ENCODE data around the gene COA7.

The COA7 gene

GRCh38 chr1:52665006-52665941 lies 32.9 kb downstream of the COA7 start:
- Histone ChIP-seq H3K9me3 (ENCODE audit: control insufficient read depth, low read length) (no peaks in the 10 kb centered on the region), H2AK5ac (ENCODE audit: low read length, severe bottlenecking) (no peak overlapping the region), H2BK12ac (ENCODE audit: low read length in 2 of 2) (peak overlapping the region in 1 of 2 experiments; percentile 67), H3K14ac (ENCODE audit: low read length in 2 of 2) (peak overlapping the region in 1 of 2 experiments; percentile 46), H4K91ac (ENCODE audit: low read length) (no peak overlapping the region), H3K4me3 (ENCODE audit: insufficient read depth in 1 of 2, low read depth in 1 of 2, low read length in 2 of 2) (no peak overlapping the region), H3K79me1 (replicated peaks; ENCODE audit: low read length, poor library complexity, severe bottlenecking) (no peaks in the 10 kb centered on the region), H3K27ac (ENCODE audit: low read length, poor library complexity, severe bottlenecking) (no peak overlapping the region), H4K8ac (ENCODE audit: low read length) (peak overlapping the region; percentile 19), H3K36me3 (ENCODE audit: control insufficient read depth in 1 of 2, insufficient read depth in 2 of 2, low read depth in 1 of 2, low read length in 2 of 2) (no peaks in the 10 kb centered on the region), H3K4me2 (ENCODE audit: low read length, poor library complexity, severe bottlenecking) (no peak overlapping the region), H2BK5ac (ENCODE audit: low read depth, low read length, poor library complexity, severe bottlenecking) (no peak overlapping the region), H3K18ac (ENCODE audit: low read depth in 1 of 2, low read length in 2 of 2) (peak overlapping the region; percentile 10 to 34), H2BK15ac (ENCODE audit: low read depth, poor library complexity, severe bottlenecking) (no peak overlapping the region), H3K4me1 (ENCODE audit: control insufficient read depth, insufficient read depth, low read depth, low read length) (peaks cover 3% of the 10 kb centered on the region), H2BK120ac (ENCODE audit: low read depth, low read length) (no peak overlapping the region), H3K4ac (ENCODE audit: low read depth in 1 of 2, low read length in 2 of 2) (no peak overlapping the region), H2AFZ (ENCODE audit: low read depth, low read length) (no peak overlapping the region), H3K9ac (ENCODE audit: low read length) (no peak overlapping the region), H3K27me3 (ENCODE audit: control insufficient read depth in 1 of 2, insufficient read depth in 1 of 2, low read length in 2 of 2) (peaks cover 0 to 13% of the 10 kb centered on the region in 2 experiments), H3K23ac (ENCODE audit: low read length in 2 of 2) (peak overlapping the region in 1 of 2 experiments; percentile 70)
- DNase-seq, result no peak
- 83% methylated on average over 6 of the region's 8 CpGs for WGBS

- H2BK120ac ChIP-seq (ENCODE audit: low read depth, low read length), result no peak overlapping the region
- no peak overlapping the region for H3K27ac ChIP-seq (ENCODE audit: low read length, poor library complexity, severe bottlenecking)
- H3K4ac ChIP-seq (ENCODE audit: low read depth in 1 of 2, low read length in 2 of 2), result no peak overlapping the region
- no peak overlapping the region for H3K14ac ChIP-seq (ENCODE audit: low read length in 2 of 2)
- peak overlapping the region in 1 of 2 experiments; percentile 38 for H2BK12ac ChIP-seq (ENCODE audit: low read length in 2 of 2)
- no peak for DNase-seq
- H3K4me1 ChIP-seq (ENCODE audit: control insufficient read depth, insufficient read depth, low read depth, low read length), result peaks cover 3% of the 10 kb centered on the region
- H3K79me1 ChIP-seq (replicated peaks; ENCODE audit: low read length, poor library complexity, severe bottlenecking), result no peaks in the 10 kb centered on the region
- WGBS, result 100% methylated on average over 1 of the region's 5 CpGs
- H3K27me3 ChIP-seq (ENCODE audit: control insufficient read depth in 1 of 2, insufficient read depth in 1 of 2, low read length in 2 of 2), result peaks cover 0 to 22% of the 10 kb centered on the region in 2 experiments
- no peak overlapping the region for H2AK5ac ChIP-seq (ENCODE audit: low read length, severe bottlenecking)
- H2AFZ ChIP-seq (ENCODE audit: low read depth, low read length), result no peak overlapping the region
- H3K36me3 ChIP-seq (ENCODE audit: control insufficient read depth in 1 of 2, insufficient read depth in 2 of 2, low read depth in 1 of 2, low read length in 2 of 2), result no peaks in the 10 kb centered on the region
- no peak overlapping the region for H4K8ac ChIP-seq (ENCODE audit: low read length)
- H3K23ac ChIP-seq (ENCODE audit: low read length in 2 of 2), result no peak overlapping the region
- no peak overlapping the region for H4K91ac ChIP-seq (ENCODE audit: low read length)
- no peak overlapping the region for H3K18ac ChIP-seq (ENCODE audit: low read depth in 1 of 2, low read length in 2 of 2)
- no peak overlapping the region for H3K4me3 ChIP-seq (ENCODE audit: insufficient read depth in 1 of 2, low read depth in 1 of 2, low read length in 2 of 2)
- H3K9ac ChIP-seq (ENCODE audit: low read length), result no peak overlapping the region
- no peak overlapping the region for H3K4me2 ChIP-seq (ENCODE audit: low read length, poor library complexity, severe bottlenecking)
- no peak overlapping the region for H2BK15ac ChIP-seq (ENCODE audit: low read depth, poor library complexity, severe bottlenecking)
- no peaks in the 10 kb centered on the region for H3K9me3 ChIP-seq (ENCODE audit: control insufficient read depth, low read length)
- H2BK5ac ChIP-seq (ENCODE audit: low read depth, low read length, poor library complexity, severe bottlenecking), result no peak overlapping the region
Observed at GRCh38 chr1:52663716-52664115, 34.4 kb downstream of the COA7 start.

GRCh38 chr1:52662645-52663313 lies 35.4 kb downstream of the COA7 start:
- Histone ChIP-seq H3K14ac (ENCODE audit: low read length in 2 of 2) (no peak overlapping the region), H2BK120ac (ENCODE audit: low read depth, low read length) (no peak overlapping the region), H3K27ac (ENCODE audit: low read length, poor library complexity, severe bottlenecking) (no peak overlapping the region), H3K23ac (ENCODE audit: low read length in 2 of 2) (no peak overlapping the region), H2BK15ac (ENCODE audit: low read depth, poor library complexity, severe bottlenecking) (peak overlapping the region; percentile 80), H4K91ac (ENCODE audit: low read length) (no peak overlapping the region), H2AK5ac (ENCODE audit: low read length, severe bottlenecking) (no peak overlapping the region), H2BK5ac (ENCODE audit: low read depth, low read length, poor library complexity, severe bottlenecking) (no peak overlapping the region), H3K4me2 (ENCODE audit: low read length, poor library complexity, severe bottlenecking) (peak overlapping the region; percentile 28), H3K36me3 (ENCODE audit: control insufficient read depth in 1 of 2, insufficient read depth in 2 of 2, low read depth in 1 of 2, low read length in 2 of 2) (no peaks in the 10 kb centered on the region), H3K4me3 (ENCODE audit: insufficient read depth in 1 of 2, low read depth in 1 of 2, low read length in 2 of 2) (no peak overlapping the region), H2AFZ (ENCODE audit: low read depth, low read length) (peak overlapping the region; percentile 74), H3K4me1 (ENCODE audit: control insufficient read depth, insufficient read depth, low read depth, low read length) (peaks cover 3% of the 10 kb centered on the region), H3K9me3 (ENCODE audit: control insufficient read depth, low read length) (no peaks in the 10 kb centered on the region), H3K27me3 (ENCODE audit: control insufficient read depth in 1 of 2, insufficient read depth in 1 of 2, low read length in 2 of 2) (peaks cover 0 to 25% of the 10 kb centered on the region in 2 experiments), H2BK12ac (ENCODE audit: low read length in 2 of 2) (peak overlapping the region; percentile 38 to 79), H3K79me1 (replicated peaks; ENCODE audit: low read length, poor library complexity, severe bottlenecking) (no peaks in the 10 kb centered on the region), H3K9ac (ENCODE audit: low read length) (no peak overlapping the region), H3K4ac (ENCODE audit: low read depth in 1 of 2, low read length in 2 of 2) (peak overlapping the region in 1 of 2 experiments; percentile 40), H4K8ac (ENCODE audit: low read length) (peak overlapping the region; percentile 52), H3K18ac (ENCODE audit: low read depth in 1 of 2, low read length in 2 of 2) (peak overlapping the region in 1 of 2 experiments; percentile 72)
- 19% methylated on average over 13 of the region's 13 CpGs for whole genome bisulfite sequencing
- peak; percentile 73 for DNase-seq

- 96% methylated on average over 2 of the region's 3 CpGs for WGBS
- H3K36me3 ChIP-seq (ENCODE audit: control insufficient read depth in 1 of 2, insufficient read depth in 2 of 2, low read depth in 1 of 2, low read length in 2 of 2), result no peaks in the 10 kb centered on the region
Observed at GRCh38 chr1:52660807-52661206, 37.3 kb downstream of the COA7 start.

More at GRCh38 chr1:52660807-52661206, 37.3 kb downstream of the COA7 start:
- no peak overlapping the region for H2AFZ ChIP-seq (ENCODE audit: low read depth, low read length)
- H3K79me1 ChIP-seq (replicated peaks; ENCODE audit: low read length, poor library complexity, severe bottlenecking), result no peaks in the 10 kb centered on the region
- no peak overlapping the region for H2BK120ac ChIP-seq (ENCODE audit: low read depth, low read length)
- peaks cover 0 to 39% of the 10 kb centered on the region in 2 experiments for H3K27me3 ChIP-seq (ENCODE audit: control insufficient read depth in 1 of 2, insufficient read depth in 1 of 2, low read length in 2 of 2)
- H4K91ac ChIP-seq (ENCODE audit: low read length), result no peak overlapping the region
- H3K4me1 ChIP-seq (ENCODE audit: control insufficient read depth, insufficient read depth, low read depth, low read length), result peaks cover 3% of the 10 kb centered on the region
- H3K14ac ChIP-seq (ENCODE audit: low read length in 2 of 2), result no peak overlapping the region
- no peak overlapping the region for H2BK15ac ChIP-seq (ENCODE audit: low read depth, poor library complexity, severe bottlenecking)
- H2BK5ac ChIP-seq (ENCODE audit: low read depth, low read length, poor library complexity, severe bottlenecking), result no peak overlapping the region
- H3K9ac ChIP-seq (ENCODE audit: low read length), result no peak overlapping the region
- H3K9me3 ChIP-seq (ENCODE audit: control insufficient read depth, low read length), result no peaks in the 10 kb centered on the region
- H3K4me3 ChIP-seq (ENCODE audit: insufficient read depth in 1 of 2, low read depth in 1 of 2, low read length in 2 of 2), result no peak overlapping the region
- no peak overlapping the region for H3K27ac ChIP-seq (ENCODE audit: low read length, poor library complexity, severe bottlenecking)
- H3K4me2 ChIP-seq (ENCODE audit: low read length, poor library complexity, severe bottlenecking), result no peak overlapping the region
- H3K4ac ChIP-seq (ENCODE audit: low read depth in 1 of 2, low read length in 2 of 2), result no peak overlapping the region
- no peak overlapping the region for H2BK12ac ChIP-seq (ENCODE audit: low read length in 2 of 2)
- DNase-seq, result no peak
- no peak overlapping the region for H3K18ac ChIP-seq (ENCODE audit: low read depth in 1 of 2, low read length in 2 of 2)
- no peak overlapping the region for H3K23ac ChIP-seq (ENCODE audit: low read length in 2 of 2)
- no peak overlapping the region for H2AK5ac ChIP-seq (ENCODE audit: low read length, severe bottlenecking)
- H4K8ac ChIP-seq (ENCODE audit: low read length), result no peak overlapping the region
